SU-DHL-6 (cell line): ENCODE data around the gene GALNT17.

ENCODE experiments used
- CTCF ChIP-seq: fragments of 200-600 bp; sonication (generic); IDR thresholded peaks from one replicate; pipeline ENCODE4 v1.5.1; 2017; ENCODE audit warnings: antibody characterized with exemption, mild to moderate bottlenecking, low read length, moderate library complexity; ENCODE audit not compliant: insufficient read depth, poor library complexity, severe bottlenecking
- EZH2phosphoT487 ChIP-seq: fragments of 200-600 bp; sonication (generic), shearing (Covaris generic); conservative IDR thresholded peaks from 2 replicates; pipeline ENCODE4 v1.6.1; 2018; ENCODE audit warnings: mild to moderate bottlenecking, antibody characterized with exemption, low read length, moderate library complexity, mixed read lengths

GRCh38 chr7:71491336-71491735, 359.4 kb downstream of the GALNT17 start:
- no peak for TF ChIP-seq CTCF
- no peak for TF ChIP-seq EZH2phosphoT487
